ENCODE results near the gene LTK. TPM values are rescaled to one million over a fixed set of nuclear protein-coding genes. Genes with fewer than 3 reads are reported as not detected.

LTK gene
- total RNA-seq, 4 donors from 2014 or later: 0.57 to 2.8 (median 0.66) TPM

- no peak overlapping the region for H3K4me3 ChIP-seq
- no peak overlapping the region for H3K27ac ChIP-seq
- H3K27me3 ChIP-seq: peaks cover 11% of the 10 kb centered on the region
- no peak for TF ChIP-seq POLR2AphosphoS5 (IDR thresholded peaks at IDR 0.05)
- TF ChIP-seq POLR2A (IDR thresholded peaks at IDR 0.05): no peak
- no peak for TF ChIP-seq EP300 (IDR thresholded peaks at IDR 0.05)
- no peak for TF ChIP-seq CTCF (IDR thresholded peaks at IDR 0.05)
- peaks cover 2% of the 10 kb centered on the region for H3K4me1 ChIP-seq
- H3K9me3 ChIP-seq: no peaks in the 10 kb centered on the region
- WGBS: 81% methylated on average over 9 of the region's 9 CpGs
- peaks cover 7% of the 10 kb centered on the region for H3K36me3 ChIP-seq
- no peak for DNase-seq (ENCODE audit: low spot score in 2 of 2)
Measured at GRCh38 chr15:41487381-41487780, 26.2 kb downstream of the LTK start.

GRCh38 chr15:41486286-41486685 lies 27.3 kb downstream of the LTK start:
- no peaks in the 10 kb centered on the region for H3K4me1 ChIP-seq
- 87% methylated on average over 13 of the region's 43 CpGs for WGBS
- H3K36me3 ChIP-seq: peaks cover 18% of the 10 kb centered on the region
- no peak overlapping the region for H3K27ac ChIP-seq
- DNase-seq (ENCODE audit: low spot score in 2 of 2): no peak
- peaks cover 5% of the 10 kb centered on the region for H3K27me3 ChIP-seq
- TF ChIP-seq CTCF (IDR thresholded peaks at IDR 0.05): no peak
- TF ChIP-seq EP300 (IDR thresholded peaks at IDR 0.05): no peak
- TF ChIP-seq POLR2A (IDR thresholded peaks at IDR 0.05): no peak
- no peak for TF ChIP-seq POLR2AphosphoS5 (IDR thresholded peaks at IDR 0.05)
- H3K9me3 ChIP-seq: no peaks in the 10 kb centered on the region
- H3K4me3 ChIP-seq: no peak overlapping the region

- H3K9me3 ChIP-seq: no peaks in the 10 kb centered on the region
- TF ChIP-seq CTCF (IDR thresholded peaks at IDR 0.05) (no peak), POLR2AphosphoS5 (IDR thresholded peaks at IDR 0.05) (no peak), POLR2A (IDR thresholded peaks at IDR 0.05) (no peak), EP300 (IDR thresholded peaks at IDR 0.05) (no peak)
- no peak overlapping the region for H3K4me3 ChIP-seq
- no peak for DNase-seq (ENCODE audit: low spot score in 2 of 2)
- H3K27me3 ChIP-seq: no peaks in the 10 kb centered on the region
- 72% methylated on average over 11 of the region's 11 CpGs for WGBS
- H3K36me3 ChIP-seq: peaks cover 30% of the 10 kb centered on the region
- no peak overlapping the region for H3K27ac ChIP-seq
- no peaks in the 10 kb centered on the region for H3K4me1 ChIP-seq
Measured at GRCh38 chr15:41484937-41485625, 28.5 kb downstream of the LTK start.

GRCh38 chr15:41483519-41483918 lies 30.1 kb downstream of the LTK start:
- H3K4me3 ChIP-seq: no peak overlapping the region
- H3K27me3 ChIP-seq: no peaks in the 10 kb centered on the region
- H3K4me1 ChIP-seq: no peaks in the 10 kb centered on the region
- TF ChIP-seq POLR2AphosphoS5 (IDR thresholded peaks at IDR 0.05) (no peak), CTCF (IDR thresholded peaks at IDR 0.05) (no peak), EP300 (IDR thresholded peaks at IDR 0.05) (no peak), POLR2A (IDR thresholded peaks at IDR 0.05) (no peak)
- no peak for DNase-seq (ENCODE audit: low spot score in 2 of 2)
- WGBS: 98% methylated on average over 2 of the region's 2 CpGs
- H3K36me3 ChIP-seq: peaks cover 46% of the 10 kb centered on the region
- no peak overlapping the region for H3K27ac ChIP-seq
- no peaks in the 10 kb centered on the region for H3K9me3 ChIP-seq

- Histone ChIP-seq H3K4me1 (no peaks in the 10 kb centered on the region), H3K27ac (no peak overlapping the region), H3K27me3 (no peaks in the 10 kb centered on the region), H3K4me3 (no peak overlapping the region), H3K36me3 (peaks cover 50% of the 10 kb centered on the region), H3K9me3 (no peaks in the 10 kb centered on the region)
- TF ChIP-seq POLR2A (IDR thresholded peaks at IDR 0.05) (no peak), EP300 (IDR thresholded peaks at IDR 0.05) (no peak), CTCF (IDR thresholded peaks at IDR 0.05) (no peak), POLR2AphosphoS5 (IDR thresholded peaks at IDR 0.05) (no peak)
- no peak for DNase-seq (ENCODE audit: low spot score in 2 of 2)
Measured at GRCh38 chr15:41483115-41483514, 30.5 kb downstream of the LTK start.

All from suprapubic skin (tissue), 4 donors.